ENCODE measurements around the gene DAPK2.
"Not testable (repeated sequence)": the region's sequence is repeated elsewhere in the genome, so short reads cannot be mapped to it uniquely, and the experiment has no call there.

DNA sequence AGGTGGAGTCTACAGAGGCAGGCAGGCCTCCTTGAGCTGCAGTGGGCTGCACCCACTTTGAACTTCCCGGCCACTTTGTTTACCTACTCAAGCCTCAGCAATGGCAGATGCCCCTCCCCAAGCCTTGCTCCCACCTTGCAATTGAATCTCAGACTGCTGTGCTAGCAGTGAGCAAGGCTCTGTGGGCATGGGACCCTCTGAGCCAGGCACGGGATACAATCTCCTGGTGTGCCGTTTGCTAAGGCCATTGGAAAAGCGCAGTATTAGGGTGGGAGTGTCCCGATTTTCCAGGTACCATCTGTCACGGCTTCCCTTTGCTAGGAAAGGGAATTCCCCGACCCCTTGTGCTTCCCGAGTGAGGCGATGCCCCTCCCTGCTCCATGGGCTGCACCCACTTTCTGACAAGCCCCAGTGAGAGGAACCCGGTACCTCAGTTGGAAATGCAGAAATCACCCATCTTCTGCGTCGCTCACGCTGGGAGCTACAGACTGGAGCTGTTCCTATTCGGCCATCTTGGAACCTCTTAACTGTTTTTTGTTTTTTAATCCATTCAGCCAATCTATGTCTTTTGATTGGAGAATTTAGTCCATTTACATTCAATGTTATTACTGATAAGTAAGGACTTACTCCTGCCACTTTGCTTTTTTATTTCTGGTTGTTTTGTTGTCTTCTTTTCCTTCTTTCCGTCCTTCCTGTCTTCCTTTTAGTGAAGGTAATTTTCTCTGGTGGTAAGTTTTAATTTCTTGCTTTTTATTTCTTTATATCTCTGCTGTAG, 83.2 kb downstream of the DAPK2 start:
- TF ChIP-seq, protein P1, sequence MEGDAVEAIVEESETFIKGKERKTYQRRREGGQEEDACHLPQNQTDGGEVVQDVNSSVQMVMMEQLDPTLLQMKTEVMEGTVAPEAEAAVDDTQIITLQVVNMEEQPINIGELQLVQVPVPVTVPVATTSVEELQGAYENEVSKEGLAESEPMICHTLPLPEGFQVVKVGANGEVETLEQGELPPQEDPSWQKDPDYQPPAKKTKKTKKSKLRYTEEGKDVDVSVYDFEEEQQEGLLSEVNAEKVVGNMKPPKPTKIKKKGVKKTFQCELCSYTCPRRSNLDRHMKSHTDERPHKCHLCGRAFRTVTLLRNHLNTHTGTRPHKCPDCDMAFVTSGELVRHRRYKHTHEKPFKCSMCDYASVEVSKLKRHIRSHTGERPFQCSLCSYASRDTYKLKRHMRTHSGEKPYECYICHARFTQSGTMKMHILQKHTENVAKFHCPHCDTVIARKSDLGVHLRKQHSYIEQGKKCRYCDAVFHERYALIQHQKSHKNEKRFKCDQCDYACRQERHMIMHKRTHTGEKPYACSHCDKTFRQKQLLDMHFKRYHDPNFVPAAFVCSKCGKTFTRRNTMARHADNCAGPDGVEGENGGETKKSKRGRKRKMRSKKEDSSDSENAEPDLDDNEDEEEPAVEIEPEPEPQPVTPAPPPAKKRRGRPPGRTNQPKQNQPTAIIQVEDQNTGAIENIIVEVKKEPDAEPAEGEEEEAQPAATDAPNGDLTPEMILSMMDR (IDR thresholded peaks at IDR 0.05), result not testable (repeated sequence)
- not testable (repeated sequence) for TF ChIP-seq POLR2A (IDR thresholded peaks at IDR 0.05)

All from transverse colon (tissue), 3 donors.